Measurements from ENCODE around the gene AIFM1.

DNA sequence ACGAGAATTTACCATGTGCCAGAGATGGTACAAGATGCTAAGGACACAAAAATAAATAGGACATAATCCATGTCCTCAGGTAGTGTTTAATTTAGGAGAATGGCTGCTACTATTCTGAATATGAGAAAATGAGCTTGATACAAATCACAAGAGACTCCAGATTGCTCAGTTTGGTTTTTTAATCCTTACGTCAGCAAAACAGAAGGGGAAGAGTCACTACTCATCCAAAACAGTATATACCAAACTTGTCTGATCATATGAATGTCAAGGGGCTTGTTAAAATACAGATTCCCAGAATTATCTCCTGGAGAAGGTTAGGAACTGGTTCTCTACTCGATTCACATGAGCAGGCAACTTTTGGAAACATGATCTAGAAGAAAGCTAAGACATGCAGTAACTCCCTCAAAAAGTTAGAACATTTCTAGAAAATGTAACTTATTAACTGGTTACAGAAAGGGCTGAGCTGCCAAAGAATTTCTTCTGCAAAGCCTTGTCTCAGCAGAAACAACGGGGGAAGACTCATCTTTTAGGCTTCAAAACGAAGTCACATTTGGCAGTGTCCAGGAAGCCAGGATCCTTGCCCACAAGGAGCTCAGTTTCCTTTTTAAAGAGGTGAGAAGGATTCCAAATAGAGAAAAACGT, 3.4 kb downstream of the AIFM1 start:
- TF ChIP-seq, protein P1, sequence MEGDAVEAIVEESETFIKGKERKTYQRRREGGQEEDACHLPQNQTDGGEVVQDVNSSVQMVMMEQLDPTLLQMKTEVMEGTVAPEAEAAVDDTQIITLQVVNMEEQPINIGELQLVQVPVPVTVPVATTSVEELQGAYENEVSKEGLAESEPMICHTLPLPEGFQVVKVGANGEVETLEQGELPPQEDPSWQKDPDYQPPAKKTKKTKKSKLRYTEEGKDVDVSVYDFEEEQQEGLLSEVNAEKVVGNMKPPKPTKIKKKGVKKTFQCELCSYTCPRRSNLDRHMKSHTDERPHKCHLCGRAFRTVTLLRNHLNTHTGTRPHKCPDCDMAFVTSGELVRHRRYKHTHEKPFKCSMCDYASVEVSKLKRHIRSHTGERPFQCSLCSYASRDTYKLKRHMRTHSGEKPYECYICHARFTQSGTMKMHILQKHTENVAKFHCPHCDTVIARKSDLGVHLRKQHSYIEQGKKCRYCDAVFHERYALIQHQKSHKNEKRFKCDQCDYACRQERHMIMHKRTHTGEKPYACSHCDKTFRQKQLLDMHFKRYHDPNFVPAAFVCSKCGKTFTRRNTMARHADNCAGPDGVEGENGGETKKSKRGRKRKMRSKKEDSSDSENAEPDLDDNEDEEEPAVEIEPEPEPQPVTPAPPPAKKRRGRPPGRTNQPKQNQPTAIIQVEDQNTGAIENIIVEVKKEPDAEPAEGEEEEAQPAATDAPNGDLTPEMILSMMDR (IDR thresholded peaks at IDR 0.05; ENCODE audit: low read depth, low read length, missing input control) = no peak
- no peak for TF ChIP-seq YY1 (IDR thresholded peaks at IDR 0.05)
- TF ChIP-seq, protein P2, sequence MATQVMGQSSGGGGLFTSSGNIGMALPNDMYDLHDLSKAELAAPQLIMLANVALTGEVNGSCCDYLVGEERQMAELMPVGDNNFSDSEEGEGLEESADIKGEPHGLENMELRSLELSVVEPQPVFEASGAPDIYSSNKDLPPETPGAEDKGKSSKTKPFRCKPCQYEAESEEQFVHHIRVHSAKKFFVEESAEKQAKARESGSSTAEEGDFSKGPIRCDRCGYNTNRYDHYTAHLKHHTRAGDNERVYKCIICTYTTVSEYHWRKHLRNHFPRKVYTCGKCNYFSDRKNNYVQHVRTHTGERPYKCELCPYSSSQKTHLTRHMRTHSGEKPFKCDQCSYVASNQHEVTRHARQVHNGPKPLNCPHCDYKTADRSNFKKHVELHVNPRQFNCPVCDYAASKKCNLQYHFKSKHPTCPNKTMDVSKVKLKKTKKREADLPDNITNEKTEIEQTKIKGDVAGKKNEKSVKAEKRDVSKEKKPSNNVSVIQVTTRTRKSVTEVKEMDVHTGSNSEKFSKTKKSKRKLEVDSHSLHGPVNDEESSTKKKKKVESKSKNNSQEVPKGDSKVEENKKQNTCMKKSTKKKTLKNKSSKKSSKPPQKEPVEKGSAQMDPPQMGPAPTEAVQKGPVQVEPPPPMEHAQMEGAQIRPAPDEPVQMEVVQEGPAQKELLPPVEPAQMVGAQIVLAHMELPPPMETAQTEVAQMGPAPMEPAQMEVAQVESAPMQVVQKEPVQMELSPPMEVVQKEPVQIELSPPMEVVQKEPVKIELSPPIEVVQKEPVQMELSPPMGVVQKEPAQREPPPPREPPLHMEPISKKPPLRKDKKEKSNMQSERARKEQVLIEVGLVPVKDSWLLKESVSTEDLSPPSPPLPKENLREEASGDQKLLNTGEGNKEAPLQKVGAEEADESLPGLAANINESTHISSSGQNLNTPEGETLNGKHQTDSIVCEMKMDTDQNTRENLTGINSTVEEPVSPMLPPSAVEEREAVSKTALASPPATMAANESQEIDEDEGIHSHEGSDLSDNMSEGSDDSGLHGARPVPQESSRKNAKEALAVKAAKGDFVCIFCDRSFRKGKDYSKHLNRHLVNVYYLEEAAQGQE (IDR thresholded peaks at IDR 0.05) = no peak
- TF ChIP-seq, protein P3, sequence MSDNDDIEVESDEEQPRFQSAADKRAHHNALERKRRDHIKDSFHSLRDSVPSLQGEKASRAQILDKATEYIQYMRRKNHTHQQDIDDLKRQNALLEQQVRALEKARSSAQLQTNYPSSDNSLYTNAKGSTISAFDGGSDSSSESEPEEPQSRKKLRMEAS (IDR thresholded peaks at IDR 0.05) = no peak
- TF ChIP-seq HNF4G (IDR thresholded peaks at IDR 0.05) = no peak
- TF ChIP-seq, protein P4, sequence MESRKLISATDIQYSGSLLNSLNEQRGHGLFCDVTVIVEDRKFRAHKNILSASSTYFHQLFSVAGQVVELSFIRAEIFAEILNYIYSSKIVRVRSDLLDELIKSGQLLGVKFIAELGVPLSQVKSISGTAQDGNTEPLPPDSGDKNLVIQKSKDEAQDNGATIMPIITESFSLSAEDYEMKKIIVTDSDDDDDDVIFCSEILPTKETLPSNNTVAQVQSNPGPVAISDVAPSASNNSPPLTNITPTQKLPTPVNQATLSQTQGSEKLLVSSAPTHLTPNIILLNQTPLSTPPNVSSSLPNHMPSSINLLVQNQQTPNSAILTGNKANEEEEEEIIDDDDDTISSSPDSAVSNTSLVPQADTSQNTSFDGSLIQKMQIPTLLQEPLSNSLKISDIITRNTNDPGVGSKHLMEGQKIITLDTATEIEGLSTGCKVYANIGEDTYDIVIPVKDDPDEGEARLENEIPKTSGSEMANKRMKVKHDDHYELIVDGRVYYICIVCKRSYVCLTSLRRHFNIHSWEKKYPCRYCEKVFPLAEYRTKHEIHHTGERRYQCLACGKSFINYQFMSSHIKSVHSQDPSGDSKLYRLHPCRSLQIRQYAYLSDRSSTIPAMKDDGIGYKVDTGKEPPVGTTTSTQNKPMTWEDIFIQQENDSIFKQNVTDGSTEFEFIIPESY (IDR thresholded peaks at IDR 0.05) = no peak
- TF ChIP-seq, protein P5, sequence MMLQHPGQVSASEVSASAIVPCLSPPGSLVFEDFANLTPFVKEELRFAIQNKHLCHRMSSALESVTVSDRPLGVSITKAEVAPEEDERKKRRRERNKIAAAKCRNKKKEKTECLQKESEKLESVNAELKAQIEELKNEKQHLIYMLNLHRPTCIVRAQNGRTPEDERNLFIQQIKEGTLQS (IDR thresholded peaks at IDR 0.05) = no peak
- TF ChIP-seq EGR1 (IDR thresholded peaks at IDR 0.05; ENCODE audit: low read depth in 2 of 2) = no peak

Data from liver (tissue), 3 donors.